ENCODE results near the gene ANO1.

DNA sequence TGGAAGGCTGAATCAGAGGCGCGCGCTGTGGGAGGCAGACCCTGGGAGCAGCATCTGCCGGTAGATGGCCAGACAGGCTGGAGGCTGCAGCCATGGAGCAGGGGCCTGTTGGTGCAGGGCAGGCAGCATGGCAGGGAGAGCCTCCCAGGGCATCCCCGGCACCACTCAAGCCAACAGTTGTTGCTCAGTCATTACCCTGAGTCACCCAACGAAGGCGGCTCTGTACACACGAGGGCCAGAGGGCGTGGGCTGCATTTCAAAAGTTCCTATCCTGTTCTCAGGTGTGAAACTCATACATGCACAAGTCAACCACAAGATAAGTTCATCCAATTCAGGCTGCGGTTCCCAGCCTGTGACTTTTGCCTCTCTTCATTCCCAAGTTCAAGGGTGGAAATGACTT is 2.6 kb downstream of the ANO1 start:
- TF ChIP-seq CTCF (IDR thresholded peaks at IDR 0.05): no peak
- TF ChIP-seq POLR2A (IDR thresholded peaks at IDR 0.05): no peak
